ENCODE data around the gene PPAT.
A peak's percentile ranks its signal among the peaks of the same experiment; 100 is the strongest.

PPAT gene

DNA sequence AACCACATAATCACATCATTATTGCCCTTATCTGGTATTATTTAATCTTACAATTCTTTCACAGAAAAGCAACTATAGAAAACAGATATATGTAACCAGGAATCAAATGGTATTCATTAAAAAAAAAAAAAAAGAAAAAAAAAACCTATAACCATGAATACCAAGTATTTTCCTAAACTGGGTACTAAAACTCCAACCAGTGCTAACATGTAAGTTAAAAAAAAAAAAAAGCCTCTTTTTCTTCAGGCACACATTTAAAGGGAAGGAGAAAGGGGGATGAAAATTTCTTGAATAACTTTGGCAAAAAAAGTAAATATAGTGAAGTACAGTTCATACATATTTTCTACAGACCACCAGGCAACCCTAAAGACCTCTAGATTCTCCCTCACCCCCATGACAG is 2.1 kb downstream of the PPAT start:
- no peak for DNase-seq (ENCODE audit: low read depth)

DNA sequence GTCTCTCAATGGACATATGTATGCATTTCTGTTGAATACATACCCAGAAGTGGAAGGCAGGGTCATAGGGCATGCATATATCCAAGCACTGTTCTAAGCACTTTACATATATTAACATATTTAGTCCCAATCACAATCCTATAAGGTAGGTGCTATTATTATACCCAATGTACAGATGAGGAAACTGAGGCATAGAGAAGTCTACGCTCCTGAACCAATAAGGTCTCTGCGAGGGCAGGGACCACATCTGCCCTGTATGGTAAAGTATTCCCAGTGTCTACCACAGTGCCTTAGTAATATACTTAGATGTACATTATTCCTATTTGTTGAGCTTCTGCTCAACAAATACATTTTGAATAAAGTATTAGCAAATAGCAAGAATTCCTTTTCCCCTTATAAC is 5.2 kb downstream of the PPAT start:
- DNase-seq (ENCODE audit: low read depth), result no peak

DNA sequence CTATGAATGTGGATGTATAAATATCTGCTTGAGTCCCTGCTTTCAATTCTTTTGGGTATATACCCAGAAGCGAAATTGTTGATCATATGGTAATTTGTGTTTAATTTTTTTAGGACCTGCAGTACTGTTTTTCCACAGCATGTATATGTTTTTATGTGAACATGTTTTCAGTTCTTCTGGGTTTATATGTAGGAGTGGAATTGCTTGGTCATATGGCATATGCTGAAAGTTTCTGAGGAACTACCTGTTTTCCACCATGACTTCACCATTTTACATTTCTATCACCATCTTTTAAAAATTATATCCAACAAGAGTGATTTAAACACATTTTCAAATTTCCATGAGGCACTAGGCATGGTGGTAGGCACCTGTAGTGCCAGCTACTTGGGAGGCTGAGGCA is 8.2 kb downstream of the PPAT start:
- no peak for DNase-seq (ENCODE audit: low read depth)

DNA sequence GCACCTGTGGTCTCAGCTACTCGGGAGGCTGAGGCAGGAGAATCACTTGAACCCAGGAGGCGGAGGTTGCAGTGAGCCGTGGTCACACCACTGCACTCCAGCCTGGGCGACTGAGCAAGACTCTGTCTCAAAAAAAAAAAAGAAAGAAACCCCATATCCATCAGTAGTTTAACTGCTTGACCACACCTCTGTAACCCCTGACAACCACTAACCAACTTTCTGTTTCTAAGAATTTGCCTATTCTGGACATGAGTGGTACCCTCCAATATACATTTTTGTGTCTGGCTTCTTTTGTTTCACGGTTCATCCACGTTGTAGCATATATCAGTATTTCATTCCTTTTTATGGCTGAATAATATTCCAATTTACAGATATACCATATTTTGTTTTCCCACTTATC is 9.1 kb downstream of the PPAT start:
- no peak for DNase-seq (ENCODE audit: low read depth)

DNA sequence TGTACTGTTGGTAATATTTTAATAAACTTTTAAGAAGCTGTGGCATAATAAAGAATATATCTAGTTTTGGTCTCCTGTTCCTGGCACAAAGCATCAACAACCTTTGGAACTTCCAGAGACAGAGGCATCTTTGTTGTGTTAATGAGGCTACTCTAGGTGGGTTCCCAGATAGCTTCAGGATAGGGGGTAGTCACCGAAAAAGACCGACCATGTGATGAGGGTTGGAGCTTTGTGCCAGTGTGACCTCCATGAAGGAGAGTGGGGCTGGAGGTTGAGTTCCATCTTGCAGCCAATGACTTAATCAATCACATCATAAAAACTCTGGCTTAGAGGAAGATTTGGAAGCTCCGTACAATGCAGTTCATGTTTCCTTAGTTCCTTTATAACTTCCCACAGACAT is 9.9 kb downstream of the PPAT start:
- DNase-seq (ENCODE audit: low read depth), result no peak

DNA sequence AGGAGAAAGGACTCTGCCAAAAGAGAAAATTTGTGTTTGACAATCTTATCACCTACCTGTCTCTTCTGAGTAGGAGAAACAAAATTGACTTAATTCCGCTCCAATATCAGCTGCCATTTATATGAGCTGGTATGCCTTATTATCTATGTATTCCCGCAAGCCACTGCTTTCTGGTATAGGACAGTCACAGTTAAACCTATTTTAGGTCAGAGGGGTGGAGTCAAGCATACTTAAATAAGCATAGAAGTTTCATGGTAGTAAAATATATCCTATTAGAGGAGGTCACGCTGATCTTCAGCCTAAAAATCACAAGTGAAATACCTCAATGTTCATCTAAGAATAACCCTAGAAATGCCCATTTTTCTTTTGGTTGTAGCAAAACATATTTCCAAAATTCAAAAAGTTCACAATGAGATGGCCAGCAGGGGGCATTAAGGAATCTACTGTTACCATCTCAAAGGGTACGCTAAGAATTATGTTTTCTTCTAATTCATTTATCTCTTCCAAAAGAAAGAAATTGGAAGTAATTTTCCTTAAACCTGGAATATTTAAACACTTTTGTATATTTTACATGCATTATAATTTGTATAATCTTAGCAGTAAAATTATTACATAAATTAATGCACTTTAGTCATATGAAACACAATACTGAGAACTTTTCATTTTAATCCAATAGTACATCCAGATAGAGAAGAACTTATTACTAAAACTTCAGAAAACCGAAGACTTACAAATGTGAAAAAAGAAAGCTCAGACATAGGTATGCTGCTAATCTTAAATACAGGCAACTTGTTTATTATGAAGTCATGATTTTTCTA is 10.5 kb downstream of the PPAT start:
- DNase-seq (ENCODE audit: low read depth), result no peak

DNA sequence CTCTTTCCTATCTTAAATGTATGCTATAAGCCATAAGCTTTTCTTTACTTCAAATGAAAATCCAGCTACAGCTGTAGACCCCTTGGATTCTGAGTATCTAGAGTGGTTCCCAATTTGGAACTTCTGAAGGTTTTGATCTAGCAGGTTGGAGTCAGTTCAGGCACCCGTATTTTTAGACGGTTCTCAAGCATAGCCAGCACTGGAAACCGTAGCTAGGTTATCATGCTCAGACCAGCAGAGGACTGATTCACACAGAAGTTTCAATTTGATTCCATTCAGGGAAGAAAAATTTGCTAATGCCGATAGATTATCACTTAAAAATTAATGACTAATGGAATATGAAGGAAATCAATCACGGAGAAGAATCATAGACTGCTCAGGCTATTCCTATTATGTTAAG is 11.2 kb downstream of the PPAT start:
- no peak for DNase-seq (ENCODE audit: low read depth)

DNA sequence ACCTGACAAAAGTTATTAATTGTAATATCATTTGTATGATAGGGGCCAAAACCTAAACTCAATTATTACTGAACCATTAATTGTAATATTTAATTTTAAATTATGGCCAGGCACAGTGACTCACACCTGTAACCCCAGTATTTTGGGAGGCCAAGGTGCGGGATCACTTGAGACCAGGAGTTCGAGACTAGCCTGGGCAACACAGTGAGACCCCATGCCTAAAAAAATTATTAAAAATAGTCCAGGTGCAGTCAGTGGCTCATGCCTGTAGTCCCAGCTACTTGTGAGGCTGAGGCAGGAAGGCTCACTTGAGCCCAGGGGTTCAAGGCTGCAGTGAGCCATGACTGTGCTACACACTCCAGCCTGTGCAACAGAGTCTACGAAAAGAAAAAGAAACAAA is 18.0 kb downstream of the PPAT start:
- DNase-seq (ENCODE audit: low read depth), result no peak

DNA sequence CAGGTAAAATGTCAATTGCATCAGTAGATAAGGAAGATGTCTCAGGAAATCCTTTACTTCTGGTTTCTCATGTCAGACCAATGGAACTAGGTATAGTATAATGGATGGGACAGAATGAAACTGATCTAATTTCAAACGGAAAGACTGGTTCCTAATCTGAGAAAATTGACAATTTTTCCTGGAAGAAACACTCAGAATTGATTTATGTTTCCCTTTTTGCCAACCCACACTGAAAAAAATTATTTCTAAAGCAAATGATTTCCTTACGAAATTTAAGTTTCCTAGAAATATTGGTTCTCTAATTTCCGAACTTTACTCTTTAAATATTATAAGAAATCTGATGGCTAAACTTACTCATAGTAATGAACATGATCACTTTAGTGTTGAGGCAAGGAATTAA is 19.1 kb downstream of the PPAT start:
- no peak for DNase-seq (ENCODE audit: low read depth)

DNA sequence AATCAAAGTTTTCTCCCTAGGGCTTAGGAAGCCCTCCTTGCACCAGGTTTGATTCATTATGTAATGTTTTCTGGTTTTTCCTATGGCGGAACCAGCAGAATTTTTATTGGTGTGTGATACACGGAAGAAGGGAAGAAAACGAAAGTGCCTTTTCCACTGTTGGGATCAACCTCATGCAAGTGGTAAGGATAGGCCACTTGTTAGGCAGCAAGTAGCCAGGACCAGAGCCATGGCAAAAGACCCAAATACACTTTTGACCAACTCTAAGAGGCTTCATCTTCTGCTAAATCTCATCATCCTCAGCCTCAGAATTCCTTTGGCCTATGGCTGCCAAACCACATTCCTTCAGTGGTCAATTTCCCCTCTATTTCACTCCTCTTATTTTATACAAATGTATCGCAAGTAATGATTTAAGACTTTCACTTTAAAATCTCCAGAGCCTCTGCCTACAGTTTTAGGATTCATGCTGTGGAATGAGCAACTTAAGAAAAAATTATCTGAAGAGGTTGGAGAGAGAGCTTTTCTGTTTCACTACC is 21.2 kb downstream of the PPAT start:
- DNase-seq (ENCODE audit: low read depth), result no peak

DNA sequence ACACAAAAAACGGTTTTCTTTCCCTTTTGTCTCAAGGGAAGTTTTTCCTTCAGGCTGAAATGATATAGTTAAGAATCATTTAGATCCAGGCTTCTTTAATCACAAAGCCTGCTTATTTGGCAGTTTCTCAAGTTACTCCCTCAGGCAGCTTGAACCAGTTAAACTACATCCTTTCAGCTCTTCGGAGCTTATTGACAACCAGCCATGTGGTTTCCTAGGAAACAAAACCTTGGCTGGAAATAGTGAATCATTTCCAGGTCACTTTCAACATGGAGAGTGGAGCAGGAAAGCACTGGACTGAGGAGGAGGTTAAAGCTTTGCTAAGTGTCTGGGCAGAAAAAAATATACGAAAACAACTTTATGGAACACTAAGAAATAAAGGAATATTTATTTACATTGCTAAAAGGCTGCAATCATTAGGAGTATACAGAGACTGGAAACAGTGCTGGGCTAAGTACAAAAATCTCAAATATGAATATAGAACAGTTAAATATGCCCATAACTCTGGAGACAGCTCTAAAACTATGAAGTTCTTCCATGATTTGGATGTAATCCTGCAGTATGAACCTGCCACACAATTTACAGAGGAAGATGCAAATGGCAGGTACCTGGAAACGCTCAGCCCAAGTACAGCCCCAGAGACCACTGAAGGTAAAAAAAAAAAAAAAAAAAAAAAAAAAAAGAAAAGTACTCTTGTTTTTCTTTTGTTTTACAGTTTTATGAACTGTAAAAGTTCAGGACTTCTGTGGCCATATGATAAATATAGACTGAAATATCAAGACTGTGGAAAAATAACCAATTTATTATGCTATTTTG is 25.0 kb downstream of the PPAT start:
- peak; percentile 99 for DNase-seq (ENCODE audit: low read depth)

DNA sequence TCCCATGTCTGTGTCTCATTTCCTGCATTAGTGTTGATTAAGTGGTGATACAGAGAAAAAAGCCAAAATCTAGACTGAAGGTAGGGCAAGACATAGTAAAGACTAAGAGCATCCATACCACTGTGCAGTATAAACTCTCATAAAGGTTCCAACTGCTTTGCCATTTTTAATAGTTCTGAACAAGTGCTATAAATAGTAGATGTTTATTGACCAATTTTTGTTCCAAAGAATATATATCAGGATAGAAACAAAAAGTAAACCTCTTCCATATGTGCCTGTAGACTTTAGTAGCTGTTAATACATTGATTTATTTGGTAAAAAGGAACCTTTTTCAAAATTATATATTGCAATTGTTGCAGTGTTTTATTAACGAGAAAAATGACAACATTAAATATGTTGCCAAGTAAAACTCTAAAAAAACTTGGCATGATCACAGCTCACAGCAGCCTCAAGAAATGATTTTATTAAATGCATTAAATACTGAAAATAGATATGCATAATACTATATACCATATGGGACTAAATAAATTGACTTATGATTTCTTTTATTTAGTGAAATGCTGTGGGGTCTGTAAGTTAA is 25.8 kb downstream of the PPAT start:
- no peak for DNase-seq (ENCODE audit: low read depth)

DNA sequence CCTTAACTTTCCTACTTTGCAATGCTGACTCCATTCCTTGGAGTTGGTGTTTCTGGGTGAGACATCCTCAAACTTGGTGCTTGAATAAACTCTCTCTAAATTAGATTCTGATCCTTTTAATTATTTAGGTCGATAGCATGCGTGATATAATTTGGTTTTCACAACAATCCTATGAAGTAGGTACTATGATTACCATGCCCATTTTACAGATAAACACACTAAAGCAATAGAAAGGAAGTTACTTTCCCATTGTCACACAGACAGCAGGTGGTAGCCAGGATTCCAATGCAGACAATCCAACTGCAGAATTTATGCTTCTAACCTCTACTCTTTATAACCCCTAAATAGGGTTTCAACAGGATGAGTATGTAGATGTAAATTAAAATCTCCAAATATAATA is 26.4 kb downstream of the PPAT start:
- DNase-seq (ENCODE audit: low read depth), result no peak

DNA sequence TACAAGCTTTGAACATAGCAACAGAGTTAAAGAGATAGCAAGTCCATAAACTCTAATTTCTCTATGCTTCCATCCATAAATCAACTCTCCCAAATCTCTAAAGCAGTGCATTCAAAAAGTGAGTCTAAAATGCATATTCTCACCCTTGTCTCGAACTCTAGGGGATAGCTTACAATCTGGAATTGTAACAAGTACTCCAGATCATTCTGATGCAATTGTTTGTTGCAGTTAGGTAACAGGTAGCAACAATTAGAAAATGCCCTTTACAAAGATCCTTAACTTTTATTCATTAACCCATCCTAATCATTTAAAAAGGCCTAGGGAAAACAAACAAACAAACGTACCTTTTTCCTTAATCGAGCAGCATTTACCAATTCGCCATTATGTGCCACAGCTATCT is 29.3 kb downstream of the PPAT start:
- DNase-seq (ENCODE audit: low read depth), result no peak

DNA sequence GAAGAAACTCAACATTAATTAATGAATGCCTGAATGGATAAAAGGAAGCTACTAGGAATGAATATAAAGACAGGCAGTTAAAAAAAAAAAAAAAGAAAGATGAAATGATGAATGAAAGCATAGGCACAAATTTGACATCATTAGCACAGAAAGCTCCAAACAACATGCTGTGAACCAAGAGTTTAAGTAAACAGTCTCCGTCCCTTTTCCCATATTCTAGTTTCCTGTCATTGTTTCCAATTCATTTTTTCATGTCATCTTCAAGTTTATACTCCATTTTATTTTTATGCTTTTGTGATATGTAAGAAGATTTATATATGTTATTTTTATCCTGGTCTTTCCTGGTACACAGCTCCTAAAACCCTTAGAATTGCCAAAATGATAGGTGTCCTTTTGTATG is 30.4 kb downstream of the PPAT start:
- no peak for DNase-seq (ENCODE audit: low read depth)

DNA sequence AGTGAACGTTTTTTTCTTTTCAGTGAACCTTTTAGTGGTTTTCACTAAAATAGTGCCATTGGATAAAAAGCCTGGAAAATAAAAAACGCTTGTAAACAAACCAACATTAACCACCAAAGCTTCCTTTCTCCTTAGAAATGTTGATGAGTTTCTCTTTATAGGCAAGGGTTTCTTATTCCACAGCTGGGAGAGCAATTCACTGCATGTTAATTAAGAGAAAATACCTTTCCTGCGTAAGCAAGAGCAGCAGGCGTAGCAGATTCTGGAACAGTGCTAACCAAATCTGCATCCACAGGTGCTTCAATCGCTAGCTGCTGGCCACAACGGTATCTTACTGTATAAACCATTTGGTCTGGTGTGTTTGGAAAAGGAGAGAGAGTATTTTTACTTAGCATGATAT is 34.9 kb downstream of the PPAT start:
- DNase-seq (ENCODE audit: low read depth), result no peak

DNA sequence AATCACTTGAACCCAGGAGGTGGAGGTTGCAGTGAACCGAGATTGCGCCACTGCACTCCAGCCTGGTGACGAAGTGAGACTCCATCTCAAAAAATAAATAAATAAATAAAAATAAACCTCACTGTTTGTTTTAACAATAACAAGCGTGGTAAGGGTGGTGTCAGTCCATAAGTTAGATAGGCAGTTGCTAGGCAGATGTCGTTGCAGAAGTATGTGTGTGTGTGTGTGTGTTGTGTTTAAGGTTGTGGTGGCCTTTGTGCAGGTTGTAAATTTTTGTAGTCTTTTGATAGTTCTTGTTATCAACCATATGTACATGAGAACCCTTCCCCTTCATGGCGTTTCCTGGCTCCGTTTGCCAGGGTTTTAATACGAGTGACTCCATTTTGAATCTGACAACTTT is 44.1 kb downstream of the PPAT start:
- no peak for DNase-seq (ENCODE audit: low read depth)

DNA sequence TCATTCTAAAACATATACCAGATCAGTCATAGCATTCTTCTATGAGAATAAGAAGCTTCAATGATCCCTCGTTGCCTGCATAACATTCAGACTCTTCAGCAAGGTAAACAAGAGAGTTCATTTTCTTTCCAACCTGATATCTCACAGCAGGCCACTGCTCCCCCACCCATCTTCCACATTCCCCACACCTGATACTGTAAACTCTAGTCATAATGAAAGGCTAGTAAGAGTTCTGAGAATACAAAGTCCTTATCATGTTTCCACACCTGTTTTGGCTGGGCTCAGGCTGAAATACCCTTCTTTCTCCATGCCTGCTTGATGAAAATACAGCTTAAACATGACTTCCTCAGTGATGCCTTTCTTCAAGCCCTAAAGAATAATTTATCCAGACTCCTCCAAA is 45.9 kb downstream of the PPAT start:
- DNase-seq (ENCODE audit: low read depth), result no peak

DNA sequence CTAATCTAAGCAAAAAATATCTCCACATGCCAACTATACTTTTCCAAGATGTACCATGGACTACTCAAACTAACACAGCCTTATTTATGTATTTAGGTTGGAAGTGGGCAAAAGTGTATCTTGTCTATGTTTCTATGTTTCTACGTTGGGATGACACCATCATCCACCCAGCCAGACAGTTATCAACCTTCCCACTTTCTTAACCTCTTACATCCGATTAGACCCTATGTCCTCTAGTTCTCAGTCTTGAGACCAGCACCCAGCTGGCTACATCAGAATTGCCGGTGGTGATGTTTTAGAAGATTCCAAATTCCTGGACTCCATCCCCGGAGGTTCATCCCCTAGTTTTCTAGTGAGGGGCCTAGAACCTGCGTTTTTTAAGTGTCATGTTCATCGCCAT is 47.1 kb downstream of the PPAT start:
- no peak for DNase-seq (ENCODE audit: low read depth)

DNA sequence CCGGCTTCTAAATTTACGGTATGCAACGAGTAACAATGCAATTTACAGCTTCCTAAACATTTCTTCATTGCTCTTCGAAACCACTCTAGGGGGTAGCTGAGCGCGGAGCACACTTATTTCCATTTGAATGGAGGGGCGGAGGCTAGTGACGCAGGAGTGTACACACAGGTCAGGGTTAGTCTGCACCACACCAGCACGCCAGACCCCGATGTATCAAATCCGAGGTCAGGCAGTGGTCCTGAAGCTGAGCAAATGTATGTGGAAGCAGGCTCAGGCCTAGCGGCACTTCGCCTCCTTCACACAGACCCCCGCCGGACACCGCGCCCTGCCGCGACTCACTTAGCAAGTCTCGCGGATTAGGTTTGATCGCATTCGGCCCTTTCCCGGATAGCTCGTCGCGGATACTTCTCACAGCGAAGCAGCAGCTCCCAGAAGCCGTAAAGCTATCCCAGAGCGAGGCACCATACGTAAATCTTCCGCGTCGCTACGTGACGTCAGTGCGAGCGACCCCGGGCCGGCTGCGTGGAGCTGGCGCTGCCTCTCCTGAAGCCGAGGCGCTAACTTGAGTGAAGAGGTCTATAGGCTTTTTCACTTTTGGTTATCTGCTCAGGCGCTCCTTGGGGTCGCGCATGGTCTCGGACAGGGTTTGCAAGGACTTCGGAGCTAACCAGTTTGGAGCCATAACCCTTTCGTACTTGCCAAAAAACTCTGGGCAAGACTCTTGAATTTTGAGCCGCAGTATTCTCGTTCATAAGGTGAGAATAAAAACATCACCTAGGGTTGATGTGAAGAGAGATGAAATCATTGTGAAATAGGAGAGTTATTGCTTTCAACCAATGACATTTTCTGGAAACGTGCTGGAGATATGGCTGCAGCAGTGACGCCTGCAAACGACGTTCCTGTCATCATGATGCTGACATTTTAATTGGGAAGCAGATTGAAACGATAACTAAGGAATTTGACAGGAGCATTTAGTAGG is 48.1 kb downstream of the PPAT start, which contains the start of gene AASDH:
Gene AASDH (minus strand): TSS at position 469 of the 979 bp plus-strand sequence. CDS start 3,192 bp downstream, outside the sequence.
- peak; percentile 88 for DNase-seq (ENCODE audit: low read depth)

DNA sequence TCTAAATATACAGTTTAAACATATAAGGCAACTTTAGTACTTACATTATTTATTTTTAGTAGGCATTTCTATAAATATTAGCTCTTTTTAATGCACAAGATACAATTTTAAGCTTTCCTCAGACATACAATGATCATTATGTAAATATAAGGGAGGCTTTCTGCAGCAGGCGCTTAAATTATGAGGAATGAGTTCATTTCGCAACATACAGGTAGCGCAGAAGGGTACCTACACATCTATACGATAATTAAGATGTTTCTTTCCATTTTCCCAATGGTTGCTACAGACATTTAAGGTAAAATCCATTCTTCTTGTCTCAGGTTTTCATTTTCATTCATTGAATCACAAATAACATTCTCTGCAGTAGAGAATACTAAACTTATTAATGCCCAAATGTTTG is 49.3 kb downstream of the PPAT start:
- DNase-seq (ENCODE audit: low read depth), result no peak

DNA sequence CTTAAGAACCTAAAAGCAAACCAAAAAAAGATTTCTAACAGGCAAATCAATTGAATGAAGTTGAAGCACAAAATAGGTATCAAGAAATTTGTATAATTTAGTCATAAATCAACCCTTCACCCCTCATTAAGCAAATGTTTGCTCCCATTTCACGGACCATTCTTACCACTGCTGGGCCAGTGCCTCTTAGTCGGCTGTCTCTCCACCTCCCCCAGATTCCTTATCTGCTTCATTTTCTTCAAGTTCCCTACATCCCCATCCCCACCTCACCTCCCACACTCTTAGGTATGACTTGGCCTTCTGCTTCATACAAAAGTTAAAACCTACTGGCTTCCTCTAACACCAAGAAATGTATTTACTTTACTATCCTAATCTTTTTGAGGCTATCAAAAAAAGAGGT is 60.0 kb downstream of the PPAT start:
- DNase-seq (ENCODE audit: low read depth), result no peak

Data from fibroblast of the conjunctiva (primary cell).